ENCODE results near the gene LRRTM4.

LRRTM4 gene

GRCh38 chr2:77370511-77370910 lies 151.7 kb downstream of the LRRTM4 start:
- no peak for TF ChIP-seq CTCF (IDR thresholded peaks at IDR 0.05)

- TF ChIP-seq CTCF (IDR thresholded peaks at IDR 0.05) = no peak
Measured at GRCh38 chr2:77363277-77363676, 158.9 kb downstream of the LRRTM4 start.

GRCh38 chr2:77348821-77349220 lies 173.4 kb downstream of the LRRTM4 start:
- no peak for TF ChIP-seq CTCF (IDR thresholded peaks at IDR 0.05)

- no peak for TF ChIP-seq CTCF (IDR thresholded peaks at IDR 0.05)
Measured at GRCh38 chr2:77336013-77336412, 186.2 kb downstream of the LRRTM4 start.

- TF ChIP-seq CTCF (IDR thresholded peaks at IDR 0.05) = no peak
Measured at GRCh38 chr2:77328134-77328931, 193.8 kb downstream of the LRRTM4 start.

GRCh38 chr2:77325395-77325794 lies 196.8 kb downstream of the LRRTM4 start:
- TF ChIP-seq CTCF (IDR thresholded peaks at IDR 0.05) = no peak

- no peak for TF ChIP-seq CTCF (IDR thresholded peaks at IDR 0.05)
Measured at GRCh38 chr2:77322431-77322830, 199.7 kb downstream of the LRRTM4 start.

GRCh38 chr2:77314721-77315120 lies 207.5 kb downstream of the LRRTM4 start:
- TF ChIP-seq CTCF (IDR thresholded peaks at IDR 0.05) = no peak
